K562 (cell line): ENCODE data around the gene SAMD9L.

Experiments
- ELF2 ChIP-seq: fragments of 250-450 bp; sonication (Bioruptor Pico); IDR thresholded peaks from 2 replicates; pipeline ENCODE4 v1.5.0; 2021; ENCODE audit warnings: mild to moderate bottlenecking
- MEIS2 ChIP-seq: fragments of 450-650 bp; IDR thresholded peaks from 2 replicates; pipeline ENCODE4 v1.6.1; 2014; ENCODE audit warnings: mild to moderate bottlenecking; ENCODE audit not compliant: partially characterized antibody
- NFIC ChIP-seq: fragments of 450-650 bp; IDR thresholded peaks from 2 replicates; pipeline ENCODE4 v1.6.1; 2017; ENCODE audit warnings: mild to moderate bottlenecking, inconsistent platforms
- NFYB ChIP-seq: IDR thresholded peaks from 2 replicates; pipeline ENCODE4 v1.6.1; 2011; ENCODE audit warnings: mild to moderate bottlenecking, moderate library complexity; ENCODE audit not compliant: insufficient read length; ENCODE audit errors: extremely low read depth
- ZNF3 ChIP-seq: fragments of 250-450 bp; sonication (Bioruptor Pico); IDR thresholded peaks from 2 replicates; pipeline ENCODE4 v1.5.0; 2021; ENCODE audit warnings: mild to moderate bottlenecking, moderate library complexity

DNA sequence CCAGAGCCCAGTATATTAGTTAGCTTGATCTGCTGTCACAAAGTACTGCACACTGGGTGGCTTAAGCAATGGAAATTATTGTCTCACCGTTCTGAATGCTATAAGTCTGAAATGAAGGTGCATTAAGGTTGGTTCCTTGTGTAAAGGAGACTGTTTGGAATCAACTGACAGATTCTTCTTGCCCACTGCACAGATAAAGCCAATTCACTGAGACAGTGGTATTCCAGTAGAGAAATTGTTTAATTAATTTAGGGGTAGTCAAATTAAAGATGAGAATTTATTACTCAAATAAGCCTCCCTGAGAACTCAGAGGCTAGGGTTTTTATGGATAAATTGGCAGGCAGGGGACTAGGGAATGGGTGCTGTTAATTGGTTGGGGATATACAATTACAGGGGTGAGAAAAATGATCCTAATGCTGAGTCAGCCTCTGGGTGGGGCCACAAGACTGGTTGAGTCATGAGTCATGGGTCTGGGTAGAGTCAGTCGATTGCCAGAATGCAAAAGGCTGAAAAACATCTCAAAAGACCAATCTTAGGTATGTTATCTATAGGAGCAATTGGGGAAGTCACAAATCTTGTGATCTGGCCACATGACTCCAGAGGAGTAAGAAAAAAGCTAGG is 23.5 kb upstream of the SAMD9L start:
- no peak for TF ChIP-seq MEIS2
- TF ChIP-seq NFIC, result no peak
- TF ChIP-seq ELF2, result no peak
- no peak for TF ChIP-seq ZNF3 (CRISPR knock-in tag)
- no peak for TF ChIP-seq NFYB
